HL-60 (cell line): ENCODE data around the gene PDK1.

Experiments used
- DNase-seq, 2 experiments: peaks; one replicate each; pipeline ENCODE4 v3.0.0-alpha.2; 2010 to 2020; ENCODE audit warnings: low read depth in 1 of 2, low spot score in 1 of 2
- H3K27ac ChIP-seq: fragments of 250-450 bp; sonication (Bioruptor Pico); replicated peaks from 2 replicates; pipeline ENCODE4 v1.5.1; 2020; ENCODE audit warnings: mild to moderate bottlenecking, moderate library complexity
- H3K27me3 ChIP-seq: fragments of 250-450 bp; sonication (Bioruptor Pico); 2 replicates; pipeline ENCODE4 v1.5.1; 2021; ENCODE audit warnings: mild to moderate bottlenecking, moderate library complexity; ENCODE audit not compliant: insufficient read depth, poor library complexity, severe bottlenecking
- H3K4me3 ChIP-seq: replicated peaks from 2 replicates; pipeline ENCODE4 v1.5.1; 2011; ENCODE audit warnings: mild to moderate bottlenecking, control low read depth, low read length; ENCODE audit not compliant: insufficient read depth
- GABPA ChIP-seq: IDR thresholded peaks from 2 replicates; pipeline ENCODE4 v1.6.1; 2012; ENCODE audit warnings: low read depth
- POLR2AphosphoS5 ChIP-seq: IDR thresholded peaks from 2 replicates; pipeline ENCODE4 v1.6.1; 2012; ENCODE audit warnings: low read depth
- SPI1 ChIP-seq: IDR thresholded peaks from 2 replicates; pipeline ENCODE4 v1.6.1; 2012; ENCODE audit warnings: low read depth, mild to moderate bottlenecking, borderline replicate concordance
- TF ChIP-seq, protein P1 (sequence below): IDR thresholded peaks from one replicate; pipeline ENCODE4 v1.5.1; 2011; ENCODE audit warnings: low read length, control low read depth, inconsistent platforms; ENCODE audit not compliant: insufficient read depth
- TF ChIP-seq, protein P2 (sequence below): IDR thresholded peaks from 2 replicates; pipeline ENCODE4 v1.6.1; 2012; ENCODE audit warnings: low read depth; ENCODE audit not compliant: insufficient replicate concordance

PDK1 gene

GRCh38 chr2:172628085-172628484, 72.2 kb downstream of the PDK1 start:
- no peak overlapping the region for H3K4me3 ChIP-seq
- H3K27ac ChIP-seq, result no peak overlapping the region
- TF ChIP-seq SPI1, result no peak
- TF ChIP-seq GABPA, result no peak
- TF ChIP-seq, protein P1, sequence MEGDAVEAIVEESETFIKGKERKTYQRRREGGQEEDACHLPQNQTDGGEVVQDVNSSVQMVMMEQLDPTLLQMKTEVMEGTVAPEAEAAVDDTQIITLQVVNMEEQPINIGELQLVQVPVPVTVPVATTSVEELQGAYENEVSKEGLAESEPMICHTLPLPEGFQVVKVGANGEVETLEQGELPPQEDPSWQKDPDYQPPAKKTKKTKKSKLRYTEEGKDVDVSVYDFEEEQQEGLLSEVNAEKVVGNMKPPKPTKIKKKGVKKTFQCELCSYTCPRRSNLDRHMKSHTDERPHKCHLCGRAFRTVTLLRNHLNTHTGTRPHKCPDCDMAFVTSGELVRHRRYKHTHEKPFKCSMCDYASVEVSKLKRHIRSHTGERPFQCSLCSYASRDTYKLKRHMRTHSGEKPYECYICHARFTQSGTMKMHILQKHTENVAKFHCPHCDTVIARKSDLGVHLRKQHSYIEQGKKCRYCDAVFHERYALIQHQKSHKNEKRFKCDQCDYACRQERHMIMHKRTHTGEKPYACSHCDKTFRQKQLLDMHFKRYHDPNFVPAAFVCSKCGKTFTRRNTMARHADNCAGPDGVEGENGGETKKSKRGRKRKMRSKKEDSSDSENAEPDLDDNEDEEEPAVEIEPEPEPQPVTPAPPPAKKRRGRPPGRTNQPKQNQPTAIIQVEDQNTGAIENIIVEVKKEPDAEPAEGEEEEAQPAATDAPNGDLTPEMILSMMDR, result no peak
- TF ChIP-seq POLR2AphosphoS5, result no peak
- TF ChIP-seq, protein P2, sequence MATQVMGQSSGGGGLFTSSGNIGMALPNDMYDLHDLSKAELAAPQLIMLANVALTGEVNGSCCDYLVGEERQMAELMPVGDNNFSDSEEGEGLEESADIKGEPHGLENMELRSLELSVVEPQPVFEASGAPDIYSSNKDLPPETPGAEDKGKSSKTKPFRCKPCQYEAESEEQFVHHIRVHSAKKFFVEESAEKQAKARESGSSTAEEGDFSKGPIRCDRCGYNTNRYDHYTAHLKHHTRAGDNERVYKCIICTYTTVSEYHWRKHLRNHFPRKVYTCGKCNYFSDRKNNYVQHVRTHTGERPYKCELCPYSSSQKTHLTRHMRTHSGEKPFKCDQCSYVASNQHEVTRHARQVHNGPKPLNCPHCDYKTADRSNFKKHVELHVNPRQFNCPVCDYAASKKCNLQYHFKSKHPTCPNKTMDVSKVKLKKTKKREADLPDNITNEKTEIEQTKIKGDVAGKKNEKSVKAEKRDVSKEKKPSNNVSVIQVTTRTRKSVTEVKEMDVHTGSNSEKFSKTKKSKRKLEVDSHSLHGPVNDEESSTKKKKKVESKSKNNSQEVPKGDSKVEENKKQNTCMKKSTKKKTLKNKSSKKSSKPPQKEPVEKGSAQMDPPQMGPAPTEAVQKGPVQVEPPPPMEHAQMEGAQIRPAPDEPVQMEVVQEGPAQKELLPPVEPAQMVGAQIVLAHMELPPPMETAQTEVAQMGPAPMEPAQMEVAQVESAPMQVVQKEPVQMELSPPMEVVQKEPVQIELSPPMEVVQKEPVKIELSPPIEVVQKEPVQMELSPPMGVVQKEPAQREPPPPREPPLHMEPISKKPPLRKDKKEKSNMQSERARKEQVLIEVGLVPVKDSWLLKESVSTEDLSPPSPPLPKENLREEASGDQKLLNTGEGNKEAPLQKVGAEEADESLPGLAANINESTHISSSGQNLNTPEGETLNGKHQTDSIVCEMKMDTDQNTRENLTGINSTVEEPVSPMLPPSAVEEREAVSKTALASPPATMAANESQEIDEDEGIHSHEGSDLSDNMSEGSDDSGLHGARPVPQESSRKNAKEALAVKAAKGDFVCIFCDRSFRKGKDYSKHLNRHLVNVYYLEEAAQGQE, result no peak
- no peak for DNase-seq
- no peaks in the 10 kb centered on the region for H3K27me3 ChIP-seq

GRCh38 chr2:172629586-172629985, 73.7 kb downstream of the PDK1 start:
- TF ChIP-seq, protein P2, result no peak
- TF ChIP-seq SPI1, result no peak
- TF ChIP-seq POLR2AphosphoS5, result no peak
- no peak for TF ChIP-seq GABPA
- TF ChIP-seq, protein P1, result no peak
- H3K27ac ChIP-seq, result no peak overlapping the region
- no peak overlapping the region for H3K4me3 ChIP-seq
- no peaks in the 10 kb centered on the region for H3K27me3 ChIP-seq
- DNase-seq, result no peak

DNA sequence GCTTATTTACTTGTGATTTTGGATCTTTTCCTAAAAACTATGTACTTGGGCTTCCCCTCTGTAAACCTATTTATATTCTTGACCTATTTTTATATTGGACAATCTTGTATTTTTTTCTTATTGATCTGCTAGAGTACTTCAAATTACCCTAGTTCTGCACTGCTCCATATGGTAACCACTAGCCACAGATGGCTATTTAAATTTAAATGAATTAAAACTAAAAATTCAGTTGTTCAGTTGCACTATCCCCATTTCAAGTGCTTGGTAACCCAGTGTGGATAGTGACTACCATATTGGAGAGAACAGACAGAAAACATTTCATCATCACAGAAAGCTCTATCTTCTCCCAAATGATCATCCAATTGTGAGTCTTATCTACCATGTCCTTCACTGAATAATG, 74.3 kb downstream of the PDK1 start:
- TF ChIP-seq SPI1 (no peak), POLR2AphosphoS5 (no peak)
- TF ChIP-seq, protein P2, result no peak
- TF ChIP-seq, protein P1, result no peak
- no peak overlapping the region for H3K27ac ChIP-seq
- no peaks in the 10 kb centered on the region for H3K27me3 ChIP-seq
- DNase-seq, result no peak
- H3K4me3 ChIP-seq, result no peak overlapping the region
